Measurements from ENCODE around the gene MCAT.

Gene MCAT

DNA sequence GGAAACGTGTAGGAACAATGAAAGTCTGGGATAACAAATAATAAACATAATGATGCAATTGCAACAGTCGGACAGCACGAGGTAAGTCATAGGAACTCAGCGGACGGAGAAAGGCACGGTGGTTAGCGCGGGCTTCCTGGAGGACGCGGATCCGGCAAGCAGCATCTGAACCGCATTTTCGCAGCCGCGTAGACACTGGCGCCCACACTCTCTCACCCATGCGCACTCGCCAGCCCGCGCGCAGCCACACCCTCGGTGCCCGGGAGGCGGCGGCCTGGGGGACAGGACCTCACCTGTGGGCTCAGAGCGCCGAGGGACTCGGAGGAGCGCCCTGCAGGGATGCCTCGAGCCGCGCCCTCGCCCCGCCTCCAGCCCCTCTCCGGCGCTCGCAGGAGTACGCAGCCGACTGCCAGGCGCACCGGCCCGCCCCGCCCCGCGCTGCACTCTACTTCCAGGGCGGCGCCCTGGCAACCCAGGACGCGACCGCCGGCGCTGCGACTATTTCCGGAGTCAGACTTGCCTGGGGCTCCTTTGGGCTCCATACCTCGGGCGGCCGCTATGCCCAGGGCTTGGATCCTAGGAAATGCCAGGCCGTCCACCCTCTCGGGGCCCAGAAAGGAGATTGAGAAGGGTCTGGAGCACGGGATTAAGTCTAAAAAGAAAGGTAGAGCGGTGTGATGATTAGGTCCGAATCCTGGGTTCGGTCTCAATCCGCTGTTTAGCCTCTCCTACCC, 54.0 kb downstream of the MCAT start, which contains the start of gene TTLL1:
Gene TTLL1, minus strand, starts transcription at position 408 of the 734 bp plus-strand sequence. CDS start 13,805 bp downstream, outside the sequence.
- DNase-seq, result peak; percentile 79

- no peak for DNase-seq
Measured at GRCh38 chr22:43088627-43088983, 54.6 kb downstream of the MCAT start.

- DNase-seq, result no peak
Measured at GRCh38 chr22:43085658-43086606, 57.3 kb downstream of the MCAT start.

Data from COR-L47 (cell line).